Hematopoietic multipotent progenitor cell (in vitro differentiated cells): ENCODE data around the gene CFAP57. TPM values are rescaled to one million over a fixed set of nuclear protein-coding genes. Genes with fewer than 3 reads are reported as not detected.
"Not testable (repeated sequence)": the region's sequence is repeated elsewhere in the genome, so short reads cannot be mapped to it uniquely, and the experiment has no call there.

ENCODE experiments used
- DNase-seq, 3 donors: peaks; one replicate each; pipeline ENCODE4 v3.0.0-alpha.2; 2011 to 2015; ENCODE audit warnings: low read depth in 2 of 3, low spot score in 2 of 3
- total RNA-seq: library from RNA; depleted of rRNA; stranded (reverse); fragments of >200 nt; gene quantifications from one replicate; pipeline ENCODE4 v1.2.3, GENCODE V29; 2012

CFAP57 gene
- total RNA-seq, 1 donor, result under 0.01 TPM

GRCh38 chr1:43171312-43171875 is 736 bp upstream of the CFAP57 start:
- no peak for DNase-seq

- DNase-seq, result peak in 2 of 3 donors; percentile 89 to 91
These were observed 420 bp downstream of the CFAP57 start for GRCh38 chr1:43172527-43172972.

- no peak for DNase-seq
These were observed 2.7 kb downstream of the CFAP57 start for GRCh38 chr1:43174873-43175272.

- DNase-seq, result no peak
These were observed 5.6 kb downstream of the CFAP57 start for GRCh38 chr1:43177691-43178090.

GRCh38 chr1:43184388-43184787 is 12.3 kb downstream of the CFAP57 start:
- no peak for DNase-seq

- no peak for DNase-seq
These were observed 12.9 kb downstream of the CFAP57 start for GRCh38 chr1:43184995-43185394.

- no peak for DNase-seq
These were observed 16.0 kb downstream of the CFAP57 start for GRCh38 chr1:43188106-43188505.

GRCh38 chr1:43194509-43194908 is 22.4 kb downstream of the CFAP57 start:
- no peak for DNase-seq

GRCh38 chr1:43197343-43198127 is 25.4 kb downstream of the CFAP57 start:
- DNase-seq, result no peak

- DNase-seq, result no peak
These were observed 27.1 kb downstream of the CFAP57 start for GRCh38 chr1:43199093-43199726.

- no peak for DNase-seq
These were observed 31.7 kb downstream of the CFAP57 start for GRCh38 chr1:43203859-43204258.

- no peak for DNase-seq
These were observed 32.3 kb downstream of the CFAP57 start for GRCh38 chr1:43204394-43204793.

- DNase-seq, result no peak
These were observed 33.5 kb downstream of the CFAP57 start for GRCh38 chr1:43205671-43206070.

- peak in 1 of 3 donors; percentile 5 for DNase-seq
These were observed 34.6 kb downstream of the CFAP57 start for GRCh38 chr1:43206600-43207228.

GRCh38 chr1:43207229-43207853 is 35.2 kb downstream of the CFAP57 start:
- DNase-seq, result no peak

- not testable (repeated sequence) for DNase-seq
These were observed 36.1 kb downstream of the CFAP57 start for GRCh38 chr1:43208277-43208676.

- DNase-seq, result no peak
These were observed 42.6 kb downstream of the CFAP57 start for GRCh38 chr1:43214501-43215444.

- no peak for DNase-seq
These were observed 45.6 kb downstream of the CFAP57 start for GRCh38 chr1:43217747-43218146.

GRCh38 chr1:43220905-43221778 is 49.0 kb downstream of the CFAP57 start:
- DNase-seq, result peak in 1 of 3 donors; percentile 34
